NCI-H2196 (cell line): ENCODE measurements around the gene CACNA1C.
"Not testable (repeated sequence)": the region's sequence is repeated elsewhere in the genome, so short reads cannot be mapped to it uniquely, and the experiment has no call there.

Experiments used
- DNase-seq: peaks from one replicate; lab custom pipeline; 2025; ENCODE audit not compliant: unreplicated experiment; lab: John Stamatoyannopoulos, UW

The CACNA1C gene

GRCh38 chr12:2074792-2075191 lies 22.0 kb downstream of the CACNA1C start:
- DNase-seq: no peak

GRCh38 chr12:2075508-2076195 lies 22.9 kb downstream of the CACNA1C start:
- no peak for DNase-seq

- no peak for DNase-seq
These were observed 23.4 kb downstream of the CACNA1C start for GRCh38 chr12:2076196-2076570.

- DNase-seq: no peak
These were observed 23.9 kb downstream of the CACNA1C start for GRCh38 chr12:2076728-2077127.

GRCh38 chr12:2080604-2081003 lies 27.8 kb downstream of the CACNA1C start:
- DNase-seq: no peak

GRCh38 chr12:2082321-2082720 lies 29.5 kb downstream of the CACNA1C start:
- no peak for DNase-seq

- DNase-seq: no peak
These were observed 30.2 kb downstream of the CACNA1C start for GRCh38 chr12:2083008-2083407.

GRCh38 chr12:2083561-2083960 lies 30.8 kb downstream of the CACNA1C start:
- DNase-seq: no peak

- no peak for DNase-seq
These were observed 31.9 kb downstream of the CACNA1C start for GRCh38 chr12:2084553-2085296.

GRCh38 chr12:2092354-2092753 lies 39.6 kb downstream of the CACNA1C start:
- no peak for DNase-seq

- DNase-seq: no peak
These were observed 40.1 kb downstream of the CACNA1C start for GRCh38 chr12:2092890-2093289.

- DNase-seq: no peak
These were observed 41.8 kb downstream of the CACNA1C start for GRCh38 chr12:2094597-2094996.

- no peak for DNase-seq
These were observed 43.1 kb downstream of the CACNA1C start for GRCh38 chr12:2095878-2096277.

- no peak for DNase-seq
These were observed 44.8 kb downstream of the CACNA1C start for GRCh38 chr12:2097617-2098016.

GRCh38 chr12:2098852-2099251 lies 46.1 kb downstream of the CACNA1C start:
- DNase-seq: no peak

GRCh38 chr12:2099595-2099994 lies 46.8 kb downstream of the CACNA1C start:
- no peak for DNase-seq

GRCh38 chr12:2101359-2101758 lies 48.6 kb downstream of the CACNA1C start:
- DNase-seq: no peak

GRCh38 chr12:2101771-2102170 lies 49.0 kb downstream of the CACNA1C start:
- DNase-seq: no peak

- not testable (repeated sequence) for DNase-seq
These were observed 49.9 kb downstream of the CACNA1C start for GRCh38 chr12:2102736-2103135.

GRCh38 chr12:2105387-2105786 lies 52.6 kb downstream of the CACNA1C start:
- not testable (repeated sequence) for DNase-seq

- no peak for DNase-seq
These were observed 55.4 kb downstream of the CACNA1C start for GRCh38 chr12:2108166-2108565.

GRCh38 chr12:2108975-2109671 lies 56.3 kb downstream of the CACNA1C start:
- DNase-seq: no peak
